Mucosa of gallbladder (tissue), 1 donor: ENCODE results near the gene ZBTB20. TPM values are rescaled to one million over a fixed set of nuclear protein-coding genes. Genes with fewer than 3 reads are reported as not detected.

Experiments
- DNase-seq: peaks from one replicate; pipeline ENCODE4 v3.0.0-alpha.2; 2020; ENCODE audit warnings: low spot score
- total RNA-seq: library from RNA; stranded (reverse); gene quantifications from one replicate; pipeline ENCODE4 v1.2.1, GENCODE V29; 2021
- donor health status: DM: no; HTN: no; CAD: no.

The ZBTB20 gene
- total RNA-seq, 1 donor from 2014 or later = 75.9 TPM

GRCh38 chr3:115021061-115021460 is 126.0 kb downstream of the ZBTB20 start:
- DNase-seq = no peak

- no peak for DNase-seq
Measured at GRCh38 chr3:115019900-115020299, 127.2 kb downstream of the ZBTB20 start.

- DNase-seq = no peak
Measured at GRCh38 chr3:115018694-115019093, 128.4 kb downstream of the ZBTB20 start.

- DNase-seq = no peak
Measured at GRCh38 chr3:115007966-115008365, 139.1 kb downstream of the ZBTB20 start.

GRCh38 chr3:115004201-115005140 is 142.6 kb downstream of the ZBTB20 start:
- DNase-seq = no peak

GRCh38 chr3:114998971-114999579 is 148.0 kb downstream of the ZBTB20 start:
- DNase-seq = no peak

GRCh38 chr3:114994554-114995341 is 152.3 kb downstream of the ZBTB20 start:
- no peak for DNase-seq

- no peak for DNase-seq
Measured at GRCh38 chr3:114985776-114986175, 161.3 kb downstream of the ZBTB20 start.

GRCh38 chr3:114983248-114983647 is 163.8 kb downstream of the ZBTB20 start:
- no peak for DNase-seq

- DNase-seq = no peak
Measured at GRCh38 chr3:114974387-114974786, 172.7 kb downstream of the ZBTB20 start.

GRCh38 chr3:114973536-114973935 is 173.6 kb downstream of the ZBTB20 start:
- DNase-seq = no peak

GRCh38 chr3:114967168-114967567 is 179.9 kb downstream of the ZBTB20 start:
- no peak for DNase-seq

- DNase-seq = no peak
Measured at GRCh38 chr3:114962189-114962588, 184.9 kb downstream of the ZBTB20 start.

GRCh38 chr3:114958930-114959329 is 188.2 kb downstream of the ZBTB20 start:
- no peak for DNase-seq

GRCh38 chr3:114953800-114954199 is 193.3 kb downstream of the ZBTB20 start:
- DNase-seq = no peak

- no peak for DNase-seq
Measured at GRCh38 chr3:114953215-114953799, 193.8 kb downstream of the ZBTB20 start.

GRCh38 chr3:114942773-114943172 is 204.3 kb downstream of the ZBTB20 start:
- no peak for DNase-seq

GRCh38 chr3:114941626-114942309 is 205.3 kb downstream of the ZBTB20 start:
- no peak for DNase-seq

GRCh38 chr3:114939920-114940319 is 207.2 kb downstream of the ZBTB20 start:
- no peak for DNase-seq

- DNase-seq = no peak
Measured at GRCh38 chr3:114933407-114933806, 213.7 kb downstream of the ZBTB20 start.
